Lung (tissue), 12 donors: ENCODE data around the gene TMPRSS13. TPM values are rescaled to one million over a fixed set of nuclear protein-coding genes. Genes with fewer than 3 reads are reported as not detected.
"Not testable (repeated sequence)": the region's sequence is repeated elsewhere in the genome, so short reads cannot be mapped to it uniquely, and the experiment has no call there.

Experiments used
- ATAC-seq: fragments of 200-7000 bp; cut with Tn5 transposase; one replicate; pipeline ENCODE4 v1.9.1; 2020; ENCODE audit warnings: moderate number of reproducible peaks; ENCODE audit not compliant: insufficient read depth, low FRiP score
- DNase-seq, 3 donors: peaks; one replicate each; pipeline ENCODE4 v3.0.0-alpha.2; 2013 to 2017
- H3K27ac ChIP-seq, 2 donors: one replicate each; pipeline ENCODE4 v1.5.1; 2013; ENCODE audit warnings: mild to moderate bottlenecking in 2 of 2, moderate library complexity in 2 of 2, control low read depth in 1 of 2, inconsistent platforms in 1 of 2, low read depth in 1 of 2, low read length in 1 of 2
- H3K27me3 ChIP-seq, 3 donors: one replicate each; pipeline ENCODE4 v1.5.1; 2013; ENCODE audit warnings: low read length in 2 of 3; ENCODE audit not compliant: control insufficient read depth in 3 of 3, insufficient read depth in 3 of 3
- H3K36me3 ChIP-seq, 4 donors: one replicate each; pipeline ENCODE4 v1.5.1; 2013; ENCODE audit warnings: low read length in 4 of 4, mild to moderate bottlenecking in 1 of 4, moderate library complexity in 1 of 4; ENCODE audit not compliant: control insufficient read depth in 4 of 4, insufficient read depth in 4 of 4
- H3K4me1 ChIP-seq, 5 donors: one replicate each; pipeline ENCODE4 v1.5.1; 2013; ENCODE audit warnings: low read length in 5 of 5, mild to moderate bottlenecking in 2 of 5, moderate library complexity in 1 of 5; ENCODE audit not compliant: control insufficient read depth in 5 of 5, insufficient read depth in 5 of 5
- H3K4me3 ChIP-seq: one replicate; pipeline ENCODE4 v1.5.1; 2013; ENCODE audit warnings: mild to moderate bottlenecking, control low read depth, moderate library complexity
- H3K9ac ChIP-seq, 2 donors: one replicate each; pipeline ENCODE4 v1.5.1; 2013; ENCODE audit warnings: low read length in 2 of 2, control low read depth in 1 of 2; ENCODE audit not compliant: insufficient read depth in 1 of 2
- H3K9me3 ChIP-seq, 4 donors: one replicate each; pipeline ENCODE4 v1.5.1; 2013; ENCODE audit warnings: low read length in 3 of 4, mild to moderate bottlenecking in 1 of 4, moderate library complexity in 1 of 4; ENCODE audit not compliant: control insufficient read depth in 4 of 4, insufficient read depth in 3 of 4
- CTCF ChIP-seq: IDR thresholded peaks from 2 replicates; pipeline ENCODE4 v1.5.1; 2012; ENCODE audit warnings: mild to moderate bottlenecking; ENCODE audit errors: control extremely low read depth, extremely low read depth
- WGBS, 2 donors: extraction: QIAGEN DNeasy Blood & Tissue Kit; methylation state at CpG; one replicate each; pipeline ENCODE4 v1.1.7; 2013; 5-methylcytosine and 5-hydroxymethylcytosine counted together
- polyA plus RNA-seq, 2 donors: library from polyadenylated mRNA; stranded (reverse); fragments of 200-250 nt; gene quantifications; one replicate each; pipeline ENCODE4 v1.2.1, GENCODE V29; 2013
- total RNA-seq, 2 donors: library from RNA; depleted of rRNA in 1 of 2; stranded (reverse); fragments of >200 nt in 1 of 2; gene quantifications; one replicate each; pipeline ENCODE4 v1.2.1, GENCODE V29; 2014 to 2021
- donor health status: control.
- donor health status: control.
- donor health status: Bipolar disorder and iron deficiency.
- donor health status: healthy.
- donor health status: DM: yes; HTN: yes; CAD: no.

TMPRSS13 gene
- total and polyA plus RNA-seq, 4 donors = 5.8 to 9.4 (median 9.2) TPM

- H3K9me3 ChIP-seq = peaks cover 0 to 4% (median 0%) of the 10 kb centered on the region in 4 donors
- no peak overlapping the region for H3K27ac ChIP-seq
- no peak for TF ChIP-seq CTCF
- DNase-seq = no peak
- H3K36me3 ChIP-seq = no peaks in the 10 kb centered on the region
- no peak for ATAC-seq
- no peak overlapping the region for H3K4me3 ChIP-seq
- H3K27me3 ChIP-seq = no peaks in the 10 kb centered on the region
- WGBS, 2 donors = 73 to 86% methylated on average over 6 of the region's 6 CpGs
- H3K9ac ChIP-seq = no peak overlapping the region
- peaks cover 0 to 6% (median 0%) of the 10 kb centered on the region in 5 donors for H3K4me1 ChIP-seq
Measured at GRCh38 chr11:117949062-117949461, 19.9 kb upstream of the TMPRSS13 start.

- ATAC-seq, H3K9ac ChIP-seq, H3K36me3 ChIP-seq, H3K4me1 ChIP-seq, H3K27me3 ChIP-seq, DNase-seq, H3K9me3 ChIP-seq, H3K27ac ChIP-seq, H3K4me3 ChIP-seq: not testable (repeated sequence)
- 89 to 96% methylated on average over 11 of the region's 11 CpGs for WGBS, 2 donors
Measured at GRCh38 chr11:117948466-117948865, 19.3 kb upstream of the TMPRSS13 start.

GRCh38 chr11:117947751-117948150 is 18.5 kb upstream of the TMPRSS13 start:
- H3K27me3 ChIP-seq, ATAC-seq, H3K36me3 ChIP-seq, H3K4me3 ChIP-seq, H3K27ac ChIP-seq, H3K9ac ChIP-seq, H3K9me3 ChIP-seq, DNase-seq, H3K4me1 ChIP-seq: not testable (repeated sequence)
- 77 to 84% methylated on average over 10 of the region's 10 CpGs for WGBS, 2 donors

GRCh38 chr11:117946842-117947526 is 17.8 kb upstream of the TMPRSS13 start:
- no peaks in the 10 kb centered on the region for H3K27me3 ChIP-seq
- TF ChIP-seq CTCF = peak; percentile 95
- ATAC-seq = peak; percentile 94
- DNase-seq = peak; percentile 91 to 92 (median 91)
- WGBS, 2 donors = 48 to 54% methylated on average over 7 of the region's 7 CpGs
- no peak overlapping the region for H3K4me3 ChIP-seq
- H3K9me3 ChIP-seq = peaks cover 0 to 4% (median 0%) of the 10 kb centered on the region in 4 donors
- H3K9ac ChIP-seq = no peak overlapping the region
- H3K36me3 ChIP-seq = no peaks in the 10 kb centered on the region
- H3K27ac ChIP-seq = no peak overlapping the region
- H3K4me1 ChIP-seq = peaks cover 0 to 6% (median 0%) of the 10 kb centered on the region in 5 donors
